HG02885 (cell line): ENCODE results near the gene STRA8.

Source experiments
- ATAC-seq: cut with Tn5 transposase; IDR thresholded peaks from one replicate; pipeline ENCODE4 v1.9.1; 2021; ENCODE audit warnings: mild to moderate bottlenecking; ENCODE audit not compliant: unreplicated experiment, poor library complexity

STRA8 gene

GRCh38 chr7:135291809-135292253 is 58.2 kb downstream of the STRA8 start:
- ATAC-seq = no peak

- ATAC-seq = no peak
These were observed 65.6 kb downstream of the STRA8 start for GRCh38 chr7:135299235-135299634.

- ATAC-seq = no peak
These were observed 67.5 kb downstream of the STRA8 start for GRCh38 chr7:135300913-135301765.
